ENCODE results near the gene MUC20. TPM values are rescaled to one million over a fixed set of nuclear protein-coding genes. Genes with fewer than 3 reads are reported as not detected.
"Not testable (repeated sequence)": the region's sequence is repeated elsewhere in the genome, so short reads cannot be mapped to it uniquely, and the experiment has no call there.

The MUC20 gene
- total and polyA plus RNA-seq, 4 donors, result 1.1 to 9.7 (median 7.7) TPM

DNA sequence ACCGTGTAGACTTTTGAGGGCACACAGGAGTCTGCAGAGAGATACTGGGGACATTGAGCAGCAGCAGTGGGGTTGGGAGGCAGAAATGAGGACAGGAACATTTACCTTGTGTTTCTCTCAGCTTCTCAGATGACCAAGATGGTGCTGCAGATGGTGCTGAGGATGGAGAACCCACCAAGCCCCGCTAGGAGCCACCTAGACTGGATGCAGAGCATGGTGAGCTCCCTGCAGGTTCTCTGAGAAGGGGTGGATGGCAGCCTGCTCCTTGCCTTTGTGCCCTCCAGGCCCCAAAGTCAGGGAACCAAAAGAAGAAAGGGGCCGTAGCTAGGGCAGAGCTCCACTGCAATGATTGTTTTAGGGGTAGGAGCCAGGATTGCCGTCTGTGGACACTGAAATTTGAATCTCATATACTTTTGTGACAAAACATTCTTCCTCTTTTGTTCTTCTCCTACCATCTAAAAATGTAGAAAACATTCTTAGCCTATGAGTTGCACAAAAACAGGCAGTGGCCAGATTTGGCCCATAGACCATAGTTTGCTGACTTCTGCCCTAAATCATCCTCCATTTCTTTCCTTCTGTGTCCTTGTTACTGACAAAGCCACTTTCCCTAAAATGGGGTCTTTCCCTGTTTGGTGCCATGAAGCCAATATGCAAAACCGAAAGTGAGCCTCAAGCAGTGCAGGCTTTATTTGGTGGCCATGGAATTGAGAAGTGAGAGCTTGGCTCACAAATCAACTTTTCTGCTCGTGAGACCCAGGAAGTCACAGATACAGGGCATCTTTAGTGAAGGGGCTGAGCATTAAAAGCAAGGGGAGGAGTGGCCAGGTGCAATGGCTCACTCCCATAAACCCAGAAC lies 11.9 kb upstream of the MUC20 start:
- H3K9ac ChIP-seq (ENCODE audit: low read depth in 1 of 2, low read length in 2 of 2), result no peak overlapping the region
- 94% methylated on average over 6 of the region's 6 CpGs for WGBS
- H3K4me1 ChIP-seq (ENCODE audit: control insufficient read depth in 4 of 4, insufficient read depth in 4 of 4, low read length in 3 of 4), result no peaks in the 10 kb centered on the region
- no peak for TF ChIP-seq SP1 (IDR thresholded peaks at IDR 0.05)
- TF ChIP-seq TAF1 (conservative IDR thresholded peaks at IDR 0.05), result no peak
- TF ChIP-seq FOXA1 (IDR thresholded peaks at IDR 0.05), result no peak
- DNase-seq (ENCODE audit: low spot score), result no peak
- no peaks in the 10 kb centered on the region for H3K27me3 ChIP-seq (ENCODE audit: control insufficient read depth in 4 of 4, insufficient read depth in 4 of 4, low read length in 3 of 4)
- H3K27ac ChIP-seq (ENCODE audit: low read depth in 1 of 2, low read length in 2 of 2), result no peak overlapping the region
- no peaks in the 10 kb centered on the region for H3K9me3 ChIP-seq (ENCODE audit: control insufficient read depth in 4 of 4, low read length in 3 of 4)
- no peak overlapping the region for H3K4me3 ChIP-seq (ENCODE audit: low read depth in 1 of 3, low read length in 3 of 3)
- peaks cover 2 to 20% (median 7%) of the 10 kb centered on the region in 4 donors for H3K36me3 ChIP-seq (ENCODE audit: control insufficient read depth in 4 of 4, insufficient read depth in 3 of 4, low read depth in 1 of 4, low read length in 3 of 4)

DNA sequence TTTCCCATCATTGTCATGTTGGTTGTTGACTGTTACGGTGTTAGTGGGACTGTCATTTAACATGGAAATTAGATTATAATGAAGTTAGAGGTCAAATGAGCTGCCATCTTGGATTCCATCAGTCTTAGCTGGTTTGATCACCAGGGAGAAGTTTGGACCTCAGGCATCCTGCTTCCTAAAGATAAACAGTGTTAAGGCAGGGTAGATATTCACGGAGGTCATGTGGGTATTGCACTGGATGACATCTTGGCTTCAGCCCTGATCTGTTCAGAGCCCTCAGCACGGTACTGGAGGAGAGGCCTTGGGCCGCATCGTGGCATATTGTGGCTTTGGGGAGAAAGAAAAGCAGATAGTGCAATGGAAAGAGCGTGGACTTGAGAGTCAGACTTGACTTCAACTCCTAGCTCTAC lies 11.1 kb upstream of the MUC20 start:
- no peak overlapping the region for H3K9ac ChIP-seq (ENCODE audit: low read depth in 1 of 2, low read length in 2 of 2)
- no peaks in the 10 kb centered on the region for H3K9me3 ChIP-seq (ENCODE audit: control insufficient read depth in 4 of 4, low read length in 3 of 4)

DNA sequence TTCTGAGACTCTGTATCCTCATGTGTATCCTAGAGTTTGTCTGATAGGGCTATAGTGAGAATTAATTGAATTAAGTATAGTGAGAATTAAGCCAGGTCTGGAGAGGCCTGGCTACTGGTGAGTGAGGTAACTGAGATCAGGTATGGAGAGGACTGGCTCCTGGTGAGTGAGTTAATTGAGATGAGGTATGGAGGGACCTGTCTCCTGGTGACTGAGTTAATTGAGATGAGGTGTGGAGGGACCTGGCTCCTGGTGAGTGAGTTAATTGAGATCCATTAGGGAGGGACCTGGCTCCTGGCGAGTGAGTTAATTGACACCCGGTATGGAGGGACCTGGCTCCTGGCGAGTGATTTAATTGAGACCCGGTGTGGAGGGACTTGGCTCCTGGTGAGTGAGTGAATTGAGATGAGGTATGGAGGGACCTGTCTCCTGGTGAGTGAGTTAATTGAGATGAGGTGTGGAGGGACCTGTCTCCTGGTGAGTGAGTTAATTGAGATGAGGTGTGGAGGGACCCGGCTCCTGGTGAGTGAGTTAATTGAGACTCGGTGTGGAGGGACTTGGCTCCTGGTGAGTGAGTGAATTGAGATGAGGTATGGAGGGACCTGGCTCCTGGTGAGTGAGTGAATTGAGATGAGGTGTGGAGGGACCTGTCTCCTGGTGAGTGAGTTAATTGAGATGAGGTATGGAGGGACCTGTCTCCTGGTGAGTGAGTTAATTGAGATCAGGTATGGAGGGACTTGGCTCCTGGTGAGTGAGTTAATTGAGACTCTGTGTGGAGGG lies 10.5 kb upstream of the MUC20 start:
- H3K27ac ChIP-seq (ENCODE audit: low read depth in 1 of 2, low read length in 2 of 2); DNase-seq (ENCODE audit: low spot score); H3K9me3 ChIP-seq (ENCODE audit: control insufficient read depth in 4 of 4, low read length in 3 of 4); H3K9ac ChIP-seq (ENCODE audit: low read depth in 1 of 2, low read length in 2 of 2); H3K27me3 ChIP-seq (ENCODE audit: control insufficient read depth in 4 of 4, insufficient read depth in 4 of 4, low read length in 3 of 4); H3K4me3 ChIP-seq (ENCODE audit: low read depth in 1 of 3, low read length in 3 of 3); H3K4me1 ChIP-seq (ENCODE audit: control insufficient read depth in 4 of 4, insufficient read depth in 4 of 4, low read length in 3 of 4): not testable (repeated sequence)
- H3K36me3 ChIP-seq (ENCODE audit: control insufficient read depth in 4 of 4, insufficient read depth in 3 of 4, low read depth in 1 of 4, low read length in 3 of 4), result peaks cover 2 to 25% (median 8%) of the 10 kb centered on the region in 4 donors
- 64% methylated on average over 6 of the region's 6 CpGs for WGBS

More for the DNA sequence above, 11.1 kb upstream of the MUC20 start:
- Histone ChIP-seq H3K4me3 (ENCODE audit: low read depth in 1 of 3, low read length in 3 of 3) (no peak overlapping the region), H3K27me3 (ENCODE audit: control insufficient read depth in 4 of 4, insufficient read depth in 4 of 4, low read length in 3 of 4) (no peaks in the 10 kb centered on the region), H3K27ac (ENCODE audit: low read depth in 1 of 2, low read length in 2 of 2) (no peak overlapping the region), H3K36me3 (ENCODE audit: control insufficient read depth in 4 of 4, insufficient read depth in 3 of 4, low read depth in 1 of 4, low read length in 3 of 4) (peaks cover 2 to 20% (median 7%) of the 10 kb centered on the region in 4 donors), H3K4me1 (ENCODE audit: control insufficient read depth in 4 of 4, insufficient read depth in 4 of 4, low read length in 3 of 4) (no peaks in the 10 kb centered on the region)
- TF ChIP-seq YY1 (IDR thresholded peaks at IDR 0.05) (no peak), GABPA (IDR thresholded peaks at IDR 0.05 in 1 of 2, conservative IDR thresholded peaks at IDR 0.05 in 1 of 2) (no peak), FOXA2 (IDR thresholded peaks at IDR 0.05) (no peak), SP1 (IDR thresholded peaks at IDR 0.05) (no peak), REST (IDR thresholded peaks at IDR 0.05) (no peak), JUND (IDR thresholded peaks at IDR 0.05) (no peak), TAF1 (conservative IDR thresholded peaks at IDR 0.05) (no peak)
- TF ChIP-seq, protein P1, sequence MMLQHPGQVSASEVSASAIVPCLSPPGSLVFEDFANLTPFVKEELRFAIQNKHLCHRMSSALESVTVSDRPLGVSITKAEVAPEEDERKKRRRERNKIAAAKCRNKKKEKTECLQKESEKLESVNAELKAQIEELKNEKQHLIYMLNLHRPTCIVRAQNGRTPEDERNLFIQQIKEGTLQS (IDR thresholded peaks at IDR 0.05), result no peak
- TF ChIP-seq, protein P2, sequence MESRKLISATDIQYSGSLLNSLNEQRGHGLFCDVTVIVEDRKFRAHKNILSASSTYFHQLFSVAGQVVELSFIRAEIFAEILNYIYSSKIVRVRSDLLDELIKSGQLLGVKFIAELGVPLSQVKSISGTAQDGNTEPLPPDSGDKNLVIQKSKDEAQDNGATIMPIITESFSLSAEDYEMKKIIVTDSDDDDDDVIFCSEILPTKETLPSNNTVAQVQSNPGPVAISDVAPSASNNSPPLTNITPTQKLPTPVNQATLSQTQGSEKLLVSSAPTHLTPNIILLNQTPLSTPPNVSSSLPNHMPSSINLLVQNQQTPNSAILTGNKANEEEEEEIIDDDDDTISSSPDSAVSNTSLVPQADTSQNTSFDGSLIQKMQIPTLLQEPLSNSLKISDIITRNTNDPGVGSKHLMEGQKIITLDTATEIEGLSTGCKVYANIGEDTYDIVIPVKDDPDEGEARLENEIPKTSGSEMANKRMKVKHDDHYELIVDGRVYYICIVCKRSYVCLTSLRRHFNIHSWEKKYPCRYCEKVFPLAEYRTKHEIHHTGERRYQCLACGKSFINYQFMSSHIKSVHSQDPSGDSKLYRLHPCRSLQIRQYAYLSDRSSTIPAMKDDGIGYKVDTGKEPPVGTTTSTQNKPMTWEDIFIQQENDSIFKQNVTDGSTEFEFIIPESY (IDR thresholded peaks at IDR 0.05), result no peak
- 97% methylated on average over 6 of the region's 6 CpGs for WGBS
- DNase-seq (ENCODE audit: low spot score), result no peak

DNA sequence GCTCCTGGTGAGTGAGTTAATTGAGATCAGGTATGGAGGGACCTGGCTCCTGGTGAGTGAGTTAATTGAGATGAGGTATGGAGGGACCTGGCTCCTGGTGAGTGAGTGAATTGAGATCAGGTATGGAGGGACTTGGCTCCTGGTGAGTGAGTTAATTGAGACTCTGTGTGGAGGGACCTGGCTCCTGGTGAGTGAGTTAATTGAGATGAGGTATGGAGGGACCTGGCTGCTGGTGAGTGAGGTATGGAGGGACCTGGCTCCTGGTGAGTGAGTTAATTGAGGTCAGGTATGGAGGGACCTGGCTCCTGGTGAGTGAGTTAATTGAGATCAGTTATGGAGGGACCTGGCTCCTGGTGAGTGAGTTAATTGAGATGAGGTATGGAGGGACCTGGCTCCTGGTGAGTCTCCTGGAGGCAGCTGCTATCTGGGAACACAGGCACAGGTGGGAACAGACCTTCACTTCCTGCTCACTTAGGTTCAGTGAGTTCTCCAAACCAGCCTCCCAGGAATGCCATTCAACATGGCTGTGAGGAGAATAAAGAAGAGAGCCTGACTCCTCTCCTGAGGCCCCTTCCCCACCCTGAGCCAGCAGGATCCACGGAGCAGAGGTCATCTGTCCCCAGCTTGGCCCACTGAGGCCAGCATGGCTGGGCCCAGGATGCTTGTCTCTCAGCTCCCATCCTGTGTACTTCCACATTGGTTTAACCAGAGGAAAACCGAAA lies 9.5 kb upstream of the MUC20 start:
- not testable (repeated sequence) for H3K4me3 ChIP-seq (ENCODE audit: low read depth in 1 of 3, low read length in 3 of 3); DNase-seq (ENCODE audit: low spot score); H3K27ac ChIP-seq (ENCODE audit: low read depth in 1 of 2, low read length in 2 of 2); H3K9me3 ChIP-seq (ENCODE audit: control insufficient read depth in 4 of 4, low read length in 3 of 4); H3K9ac ChIP-seq (ENCODE audit: low read depth in 1 of 2, low read length in 2 of 2); H3K4me1 ChIP-seq (ENCODE audit: control insufficient read depth in 4 of 4, insufficient read depth in 4 of 4, low read length in 3 of 4); H3K27me3 ChIP-seq (ENCODE audit: control insufficient read depth in 4 of 4, insufficient read depth in 4 of 4, low read length in 3 of 4)
- H3K36me3 ChIP-seq (ENCODE audit: control insufficient read depth in 4 of 4, insufficient read depth in 3 of 4, low read depth in 1 of 4, low read length in 3 of 4), result peaks cover 2 to 25% (median 8%) of the 10 kb centered on the region in 4 donors
- WGBS, result 58% methylated on average over 2 of the region's 2 CpGs
